HepG2 (cell line): ENCODE measurements around the gene POFUT1. TPM values are rescaled to one million over a fixed set of nuclear protein-coding genes. Genes with fewer than 3 reads are reported as not detected.

Experiments
- AFF4 ChIP-seq: sonication (generic); formaldehyde crosslinking; IDR thresholded peaks from 2 replicates; pipeline ENCODE4 v1.4.0; 2020; ENCODE audit warnings: missing genetic modification reagents
- DNMT3B ChIP-seq: conservative IDR thresholded peaks from 2 replicates; pipeline ENCODE4 v1.6.1; 2016; ENCODE audit warnings: missing biosample characterization, control low read depth
- DPF2 ChIP-seq: sonication (generic); formaldehyde crosslinking; IDR thresholded peaks from 2 replicates; pipeline ENCODE4 v1.4.0; 2020; ENCODE audit warnings: mild to moderate bottlenecking, low read depth, missing genetic modification reagents, borderline replicate concordance
- GFI1 ChIP-seq: sonication (generic); formaldehyde crosslinking; IDR thresholded peaks from 2 replicates; pipeline ENCODE4 v1.5.0; 2020; ENCODE audit warnings: missing genetic modification reagents, mild to moderate bottlenecking, borderline replicate concordance
- HBP1 ChIP-seq: IDR thresholded peaks from 2 replicates; pipeline ENCODE4 v1.6.1; 2016; ENCODE audit warnings: low read depth, control low read depth
- HMGA1 ChIP-seq: sonication (generic); formaldehyde crosslinking; conservative IDR thresholded peaks from 2 replicates; pipeline ENCODE4 v1.4.0; 2020; ENCODE audit warnings: missing genetic modification reagents
- MAX ChIP-seq: IDR thresholded peaks from 2 replicates; pipeline ENCODE4 v1.6.1; 2012; ENCODE audit warnings: inconsistent platforms
- MYC ChIP-seq: sonication (generic); formaldehyde crosslinking; IDR thresholded peaks from 2 replicates; pipeline ENCODE4 v1.9.0; 2021; ENCODE audit warnings: missing genetic modification reagents, borderline replicate concordance
- POGZ ChIP-seq: sonication (generic); formaldehyde crosslinking; IDR thresholded peaks from 2 replicates; pipeline ENCODE4 v1.4.0; 2020; ENCODE audit warnings: mild to moderate bottlenecking, missing genetic modification reagents
- PTBP1 ChIP-seq: fragments of 200-400 bp; formaldehyde crosslinking; IDR thresholded peaks from 2 replicates; pipeline ENCODE4 v1.6.1; 2018; ENCODE audit warnings: low read length, low read depth; ENCODE audit not compliant: poor library complexity, severe bottlenecking
- REPIN1 ChIP-seq: sonication (generic); formaldehyde crosslinking; IDR thresholded peaks from 2 replicates; pipeline ENCODE4 v1.8.0; 2022; ENCODE audit warnings: missing genetic modification reagents, low read depth, mild to moderate bottlenecking, borderline replicate concordance
- SMC3 ChIP-seq: IDR thresholded peaks from 2 replicates; pipeline ENCODE4 v1.6.1; 2011; ENCODE audit warnings: low read length, improper control_type of control experiment
- TARDBP ChIP-seq: sonication (generic); formaldehyde crosslinking; IDR thresholded peaks from 2 replicates; pipeline ENCODE4 v1.8.0; 2022; ENCODE audit warnings: mild to moderate bottlenecking, missing genetic modification reagents
- TRIM22 ChIP-seq: fragments of 450-650 bp; IDR thresholded peaks from 2 replicates; pipeline ENCODE4 v1.6.1; 2017
- U2AF1 ChIP-seq: fragments of 200-400 bp; formaldehyde crosslinking; optimal IDR thresholded peaks from 2 replicates; pipeline ENCODE3; 2017; ENCODE audit warnings: mild to moderate bottlenecking, low read depth, low read length
- ZBTB1 ChIP-seq: sonication (generic); formaldehyde crosslinking; IDR thresholded peaks from 2 replicates; pipeline ENCODE4 v1.4.0; 2020; ENCODE audit warnings: missing genetic modification reagents, borderline replicate concordance
- ZKSCAN8 ChIP-seq: IDR thresholded peaks from 2 replicates; pipeline ENCODE4 v1.6.1; 2016; ENCODE audit warnings: borderline replicate concordance, missing genetic modification reagents, missing compliant biosample characterization
- ZMAT5 ChIP-seq: sonication (generic); formaldehyde crosslinking; IDR thresholded peaks from 2 replicates; pipeline ENCODE4 v1.5.0; 2020; ENCODE audit warnings: mild to moderate bottlenecking, low read depth, missing genetic modification reagents, borderline replicate concordance
- ZNF354B ChIP-seq: sonication (generic); formaldehyde crosslinking; IDR thresholded peaks from 2 replicates; pipeline ENCODE4 v1.8.0; 2022; ENCODE audit warnings: mild to moderate bottlenecking, missing genetic modification reagents
- ZNF431 ChIP-seq: sonication (generic); formaldehyde crosslinking; IDR thresholded peaks from 2 replicates; pipeline ENCODE4 v1.9.0; 2022; ENCODE audit warnings: missing genetic modification reagents, low read depth, mild to moderate bottlenecking, borderline replicate concordance
- ZNF883 ChIP-seq: sonication (generic); formaldehyde crosslinking; IDR thresholded peaks from 2 replicates; pipeline ENCODE4 v1.5.1; 2020; ENCODE audit warnings: mild to moderate bottlenecking, missing genetic modification reagents; ENCODE audit errors: not compliant biosample characterization
- polyA plus RNA-seq, 8 experiments: library from polyadenylated mRNA; depleted of rRNA in 3 of 8; stranded (reverse) in 7 of 8; unstranded in 1 of 8; fragments of >200 nt; fragmentation: Illumina TruSeq in 4 of 8; extraction: Trizol in 4 of 8; gene quantifications; 2 replicates each; pipeline versions ENCODE4 v1.2.1 to v1.2.3, GENCODE V29; 2011 to 2016; ENCODE audit warnings: low read depth in 4 of 8, missing spikeins in 1 of 8, mixed read lengths in 1 of 8; ENCODE audit not compliant: insufficient read depth in 1 of 8
- total RNA-seq, 5 experiments: library from RNA; depleted of rRNA; stranded (reverse); fragments of >200 nt; fragmentation: Illumina TruSeq; extraction: Trizol; gene quantifications; 2 replicates each; pipeline ENCODE4 v1.2.3, GENCODE V29; 2016; ENCODE audit warnings: low read depth in 1 of 5

The POFUT1 gene
- total and polyA plus RNA-seq, 2 of the 13 experiments (the other 11 are each of a cell fraction or from before 2014, with no cell fraction given), result 35.5 to 58.3 TPM

GRCh38 chr20:32207626-32208498 is at the start of gene POFUT1, which contains the start of gene PLAGL2 (continued):
- TF ChIP-seq HBP1 (CRISPR knock-in tag) (peak; percentile 47; the same call in 1 of the 2 replicates), GFI1 (CRISPR knock-in tag) (peak; percentile 92; the same call in 1 of the 2 replicates), MYC (CRISPR knock-in tag) (peak; percentile 90; the same call in 1 of the 2 replicates), SMC3 (peak; percentile 3; the same call in 1 of the 2 replicates), TARDBP (CRISPR knock-in tag) (peak; percentile 15; the same call in 1 of the 2 replicates), MAX (peak; percentile 84), ZNF431 (CRISPR knock-in tag) (peak; percentile 98), ZKSCAN8 (CRISPR knock-in tag) (no peak), POGZ (no peak; the same call in none of the 2 replicates), REPIN1 (no peak), U2AF1 (no peak), ZMAT5 (0 out of 2 replicates have a peak, but pooled peaks have one; percentile 3), DNMT3B (no peak), TRIM22 (no peak), ZBTB1 (CRISPR knock-in tag) (no peak; the same call in 1 of the 2 replicates), PTBP1 (peak; percentile 95), ZNF354B (no peak; the same call in 1 of the 2 replicates), HMGA1 (CRISPR knock-in tag) (no peak), ZNF883 (CRISPR knock-in tag) (peak; percentile 53), AFF4 (no peak), DPF2 (CRISPR knock-in tag) (no peak)
